Measurements from ENCODE around the gene GRM8. TPM values are rescaled to one million over a fixed set of nuclear protein-coding genes. Genes with fewer than 3 reads are reported as not detected.

GRM8 gene
- total RNA-seq, 4 donors from 2014 or later = 0.57 TPM; not detected in 3

DNA sequence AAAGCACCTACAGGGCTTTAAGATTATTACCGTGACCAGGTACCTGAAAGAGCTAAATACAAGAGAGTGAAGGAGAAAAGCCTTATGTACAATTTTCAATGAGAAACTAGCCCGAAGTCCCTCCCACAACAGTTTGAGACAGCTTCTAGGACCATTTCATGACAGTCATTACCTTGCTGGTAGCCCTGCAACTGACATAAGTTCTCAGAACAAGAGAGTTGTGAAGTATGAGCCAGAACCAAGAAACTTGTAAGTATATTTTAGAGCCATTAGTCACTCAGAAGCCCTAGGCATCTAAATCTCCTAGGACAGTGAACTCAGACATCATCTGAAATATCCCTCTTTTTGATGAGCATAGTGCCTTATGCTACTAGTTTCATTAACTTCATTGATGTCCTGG, 792.1 kb downstream of the GRM8 start:
- intact Hi-C loops (cut with DNase I) = no loop called here
- no peak overlapping the region for H3K4me3 ChIP-seq
- DNase-seq = no peak
- WGBS, 2 donors = 36 to 68% methylated on average over 2 of the region's 2 CpGs
- H3K9me3 ChIP-seq = no peaks in the 10 kb centered on the region
- H3K4me1 ChIP-seq = no peaks in the 10 kb centered on the region
- no peaks in the 10 kb centered on the region for H3K27me3 ChIP-seq
- TF ChIP-seq, protein P1, sequence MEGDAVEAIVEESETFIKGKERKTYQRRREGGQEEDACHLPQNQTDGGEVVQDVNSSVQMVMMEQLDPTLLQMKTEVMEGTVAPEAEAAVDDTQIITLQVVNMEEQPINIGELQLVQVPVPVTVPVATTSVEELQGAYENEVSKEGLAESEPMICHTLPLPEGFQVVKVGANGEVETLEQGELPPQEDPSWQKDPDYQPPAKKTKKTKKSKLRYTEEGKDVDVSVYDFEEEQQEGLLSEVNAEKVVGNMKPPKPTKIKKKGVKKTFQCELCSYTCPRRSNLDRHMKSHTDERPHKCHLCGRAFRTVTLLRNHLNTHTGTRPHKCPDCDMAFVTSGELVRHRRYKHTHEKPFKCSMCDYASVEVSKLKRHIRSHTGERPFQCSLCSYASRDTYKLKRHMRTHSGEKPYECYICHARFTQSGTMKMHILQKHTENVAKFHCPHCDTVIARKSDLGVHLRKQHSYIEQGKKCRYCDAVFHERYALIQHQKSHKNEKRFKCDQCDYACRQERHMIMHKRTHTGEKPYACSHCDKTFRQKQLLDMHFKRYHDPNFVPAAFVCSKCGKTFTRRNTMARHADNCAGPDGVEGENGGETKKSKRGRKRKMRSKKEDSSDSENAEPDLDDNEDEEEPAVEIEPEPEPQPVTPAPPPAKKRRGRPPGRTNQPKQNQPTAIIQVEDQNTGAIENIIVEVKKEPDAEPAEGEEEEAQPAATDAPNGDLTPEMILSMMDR (IDR thresholded peaks at IDR 0.05) = no peak
- no peak for TF ChIP-seq POLR2A (IDR thresholded peaks at IDR 0.05)
- no peak overlapping the region for H3K27ac ChIP-seq
- no peaks in the 10 kb centered on the region for H3K36me3 ChIP-seq

DNA sequence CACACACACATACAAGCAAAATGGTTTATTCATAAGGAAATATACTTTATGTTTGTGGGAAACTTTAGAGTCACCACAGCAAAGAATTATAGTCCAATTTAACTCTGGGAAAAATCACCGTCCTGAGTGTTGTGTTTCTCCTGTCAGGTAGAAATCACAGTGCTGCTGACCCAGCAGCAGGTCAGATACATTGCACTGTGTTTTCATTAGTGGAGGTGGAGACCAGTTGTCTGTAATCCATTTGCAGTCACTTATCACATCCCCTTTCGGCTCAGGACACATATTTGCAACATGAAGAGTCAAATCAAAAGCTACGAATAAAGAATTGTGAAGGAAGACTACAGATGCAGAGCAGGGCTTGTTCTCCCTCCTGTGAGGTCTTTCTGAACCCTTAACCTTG, 799.6 kb downstream of the GRM8 start:
- Histone ChIP-seq H3K27me3 (no peaks in the 10 kb centered on the region), H3K9me3 (no peaks in the 10 kb centered on the region), H3K4me3 (no peak overlapping the region), H3K4me1 (no peaks in the 10 kb centered on the region), H3K27ac (no peak overlapping the region), H3K36me3 (no peaks in the 10 kb centered on the region)
- 69 to 82% methylated on average over 2 to 3 of the region's 3 CpGs for WGBS, 2 donors
- DNase-seq = no peak
- intact Hi-C loops (cut with DNase I) = no loop called here
- no peak for TF ChIP-seq POLR2A (IDR thresholded peaks at IDR 0.05)
- TF ChIP-seq, protein P1 (IDR thresholded peaks at IDR 0.05) = no peak

DNA sequence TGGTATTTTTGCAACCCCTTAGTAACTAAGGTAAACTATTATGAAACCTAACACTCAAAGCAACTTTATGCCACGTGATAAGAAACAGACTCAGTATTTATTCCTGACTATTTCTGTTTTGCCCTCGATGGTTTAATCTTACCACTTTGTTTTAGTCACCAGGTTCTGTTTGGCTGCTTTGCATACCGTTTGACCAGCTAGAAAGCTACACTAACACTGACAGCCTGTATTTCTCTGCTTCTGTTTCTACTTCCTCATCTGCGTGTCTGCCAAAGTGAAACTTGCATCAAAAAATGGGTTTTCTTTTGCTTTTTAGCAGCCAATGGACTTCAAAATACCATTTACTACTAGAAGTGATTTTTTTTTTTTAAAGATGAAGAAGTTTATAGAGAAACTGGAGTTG, 802.5 kb downstream of the GRM8 start:
- H3K9me3 ChIP-seq = no peaks in the 10 kb centered on the region
- H3K4me1 ChIP-seq = no peaks in the 10 kb centered on the region
- H3K4me3 ChIP-seq = no peak overlapping the region
- TF ChIP-seq, protein P1 (IDR thresholded peaks at IDR 0.05) = no peak
- TF ChIP-seq POLR2A (IDR thresholded peaks at IDR 0.05) = no peak
- no peaks in the 10 kb centered on the region for H3K27me3 ChIP-seq
- 34% methylated on average over 4 of the region's 4 CpGs for WGBS, 2 donors
- intact Hi-C loops (cut with DNase I) = no loop called here
- no peaks in the 10 kb centered on the region for H3K36me3 ChIP-seq
- H3K27ac ChIP-seq = no peak overlapping the region
- DNase-seq = no peak

DNA sequence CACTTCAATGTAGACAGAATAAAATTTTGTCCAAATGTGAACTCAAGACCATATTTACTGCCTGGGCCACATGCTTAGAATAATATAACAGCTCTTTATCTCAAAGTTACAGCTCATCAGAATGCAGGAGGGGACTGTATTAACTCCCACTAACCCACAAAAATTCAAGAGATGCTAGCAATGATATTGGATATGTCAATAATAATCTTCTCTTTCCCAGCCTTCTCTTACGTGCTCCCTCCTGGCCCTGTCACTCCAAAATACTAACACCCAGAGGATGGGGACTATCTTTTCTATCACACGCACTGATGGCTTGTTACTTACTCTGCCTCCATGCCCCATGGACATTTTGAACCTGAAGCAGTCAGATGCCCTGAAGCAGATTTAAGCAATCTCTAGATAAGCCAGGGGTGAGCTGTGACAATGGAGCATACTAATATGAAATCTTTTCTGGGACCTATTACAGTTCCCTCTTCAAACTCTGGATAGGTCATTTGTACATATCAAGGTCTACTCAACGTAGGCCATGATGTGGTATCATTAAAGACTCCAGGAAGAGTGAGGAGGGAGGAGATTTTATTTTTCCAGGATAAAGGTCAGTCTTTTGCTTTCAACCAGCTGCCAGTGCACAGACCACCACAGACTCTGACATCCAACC, 803.0 kb downstream of the GRM8 start:
- no peaks in the 10 kb centered on the region for H3K4me1 ChIP-seq
- H3K9me3 ChIP-seq = no peaks in the 10 kb centered on the region
- H3K27ac ChIP-seq = no peak overlapping the region
- DNase-seq = no peak
- 73 to 75% methylated on average over 3 of the region's 3 CpGs for WGBS, 2 donors
- no peak overlapping the region for H3K4me3 ChIP-seq
- no peaks in the 10 kb centered on the region for H3K36me3 ChIP-seq
- H3K27me3 ChIP-seq = no peaks in the 10 kb centered on the region
- intact Hi-C loops (cut with DNase I) = no loop called here
- TF ChIP-seq, protein P1 (IDR thresholded peaks at IDR 0.05) = no peak
- TF ChIP-seq POLR2A (IDR thresholded peaks at IDR 0.05) = no peak

DNA sequence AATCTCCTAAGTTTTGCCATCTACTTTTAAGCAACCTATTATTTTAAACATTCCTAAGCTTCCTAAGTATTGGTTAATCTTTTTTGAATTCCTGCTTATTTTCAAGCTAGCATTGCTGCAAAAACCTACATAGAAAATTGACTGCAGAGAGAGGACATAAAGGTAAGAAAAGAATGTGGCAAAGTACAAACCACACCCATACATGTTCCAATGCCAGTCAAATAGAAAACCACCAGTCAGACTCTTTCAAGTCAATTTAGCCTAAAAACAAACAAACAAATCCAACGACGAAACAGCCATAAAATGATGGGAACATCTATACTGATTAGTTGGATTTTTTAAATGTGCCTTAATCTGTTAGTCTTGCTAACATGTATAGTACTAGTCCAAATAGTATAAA, 804.8 kb downstream of the GRM8 start:
- no peak for DNase-seq
- Histone ChIP-seq H3K27ac (no peak overlapping the region), H3K36me3 (no peaks in the 10 kb centered on the region), H3K9me3 (no peaks in the 10 kb centered on the region), H3K4me1 (no peaks in the 10 kb centered on the region), H3K27me3 (no peaks in the 10 kb centered on the region), H3K4me3 (no peak overlapping the region)
- 30 to 36% methylated on average over 2 of the region's 2 CpGs for WGBS, 2 donors
- TF ChIP-seq POLR2A (IDR thresholded peaks at IDR 0.05) = no peak
- TF ChIP-seq, protein P1 (IDR thresholded peaks at IDR 0.05) = no peak
- intact Hi-C loops (cut with DNase I) = no loop called here
